CD4-positive, alpha-beta memory T cell (primary cell): ENCODE measurements around the gene KRTAP1-3. TPM values are rescaled to one million over a fixed set of nuclear protein-coding genes. Genes with fewer than 3 reads are reported as not detected.

ENCODE experiments used
- CTCF ChIA-PET: fragments of 350-600 bp; sonication (Branson Sonifier 250); formaldehyde crosslinking; loops from one replicate; lab custom pipeline; 2021; ENCODE audit warnings: inconsistent platforms; ENCODE audit not compliant: partially characterized antibody; lab: Charles Lee
- POLR2A ChIA-PET: fragments of 350-600 bp; sonication (Branson Sonifier 250); formaldehyde crosslinking; loops from one replicate; lab custom pipeline; 2021; ENCODE audit not compliant: partially characterized antibody; lab: Charles Lee
- DNase-seq, 5 donors: peaks; one replicate each; pipeline versions ENCODE4 v3.0.0 to v3.0.0-alpha.2; 2020 to 2022; ENCODE audit warnings: mixed read lengths in 1 of 5
- H3K27ac ChIP-seq: one replicate; pipeline ENCODE4 v1.7.0; 2013; ENCODE audit warnings: low read depth, low read length
- H3K27me3 ChIP-seq: 2 replicates; pipeline ENCODE4 v1.7.0; 2013; ENCODE audit warnings: mild to moderate bottlenecking, low read length, moderate library complexity; ENCODE audit not compliant: insufficient read depth
- H3K36me3 ChIP-seq: 2 replicates; pipeline ENCODE4 v1.7.0; 2013; ENCODE audit warnings: mild to moderate bottlenecking, low read length, moderate library complexity; ENCODE audit not compliant: insufficient read depth
- H3K4me1 ChIP-seq: 2 replicates; pipeline ENCODE4 v1.7.0; 2013; ENCODE audit warnings: mild to moderate bottlenecking, low read length, moderate library complexity; ENCODE audit not compliant: insufficient read depth
- H3K4me3 ChIP-seq, 2 donors: one replicate each; pipeline ENCODE4 v1.7.0; 2013; ENCODE audit warnings: low read length in 2 of 2, mild to moderate bottlenecking in 1 of 2
- H3K9me3 ChIP-seq, 2 donors: one replicate each; pipeline ENCODE4 v1.7.0; 2013; ENCODE audit warnings: low read length in 2 of 2, control low read depth in 1 of 2; ENCODE audit not compliant: control insufficient read depth in 1 of 2
- H3K27ac Mint-ChIP-seq, 7 donors: one replicate each; pipeline ENCODE4 v1.8.0; 2020 to 2021; ENCODE audit warnings: mixed read lengths in 7 of 7, mild to moderate bottlenecking in 6 of 7, inconsistent platforms in 3 of 7, moderate library complexity in 3 of 7
- H3K27me3 Mint-ChIP-seq, 2 donors: one replicate each; pipeline ENCODE4 v1.8.0; 2020 to 2021; ENCODE audit warnings: mixed read lengths in 2 of 2
- H3K36me3 Mint-ChIP-seq, 2 donors: one replicate each; pipeline ENCODE4 v1.8.0; 2020 to 2021; ENCODE audit warnings: mixed read lengths in 2 of 2, inconsistent platforms in 1 of 2, mild to moderate bottlenecking in 1 of 2
- H3K4me1 Mint-ChIP-seq, 4 donors: one replicate each; pipeline ENCODE4 v1.8.0; 2020 to 2021; ENCODE audit warnings: mixed read lengths in 4 of 4, mild to moderate bottlenecking in 1 of 4
- H3K4me3 Mint-ChIP-seq, 8 donors: one replicate each; pipeline ENCODE4 v1.8.0; 2020 to 2021; ENCODE audit warnings: mixed read lengths in 8 of 8, mild to moderate bottlenecking in 7 of 8, moderate library complexity in 6 of 8, inconsistent platforms in 3 of 8
- H3K9me3 Mint-ChIP-seq, 8 donors: one replicate each; pipeline ENCODE4 v1.8.0; 2020 to 2021; ENCODE audit warnings: mixed read lengths in 8 of 8, mild to moderate bottlenecking in 5 of 8, inconsistent platforms in 3 of 8, moderate library complexity in 1 of 8
- intact Hi-C: fragments of 100-400 bp; cut with micrococcal nuclease; formaldehyde crosslinking; loops from one replicate; pipeline ENCODE4 v1.15.1; 2023
- polyA plus RNA-seq, 2 donors: library from polyadenylated mRNA; unstranded; fragments of 300-500 nt; fragmentation: Illumina TruSeq; gene quantifications; one replicate each; pipeline ENCODE4 v1.2.3, GENCODE V29; 2021
- total RNA-seq, 2 experiments: library from RNA; stranded (reverse); gene quantifications; one replicate each; pipeline ENCODE4 v1.2.3, GENCODE V29; 2021

Gene KRTAP1-3
- total and polyA plus RNA-seq, 4 experiments from 2014 or later: not detected

DNA sequence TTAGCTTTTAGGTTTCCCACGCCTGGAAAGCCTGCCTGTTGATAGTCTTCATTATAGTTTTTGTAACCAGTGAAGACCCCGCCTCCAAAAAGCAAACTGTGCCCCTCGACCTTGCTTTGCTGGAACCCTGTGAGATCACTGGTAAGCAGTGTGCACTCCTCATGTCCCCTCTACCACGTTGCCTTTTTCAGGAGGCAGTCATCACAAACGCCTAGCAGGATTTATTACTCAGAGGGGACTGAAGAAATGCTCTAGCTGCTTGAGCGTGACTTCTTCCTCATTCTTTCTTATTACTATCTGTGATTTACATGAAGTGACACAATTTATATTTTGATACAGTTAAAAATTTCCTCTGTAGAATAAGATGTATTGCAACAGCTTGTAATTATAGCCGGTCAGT, 19.2 kb downstream of the KRTAP1-3 start:
- Histone ChIP-seq H3K4me3 (no peak overlapping the region), H3K36me3 (no peaks in the 10 kb centered on the region), H3K27ac (no peak overlapping the region), H3K4me1 (no peaks in the 10 kb centered on the region), H3K9me3 (no peaks in the 10 kb centered on the region), H3K27me3 (no peaks in the 10 kb centered on the region)
- Mint-ChIP-seq H3K4me1 (no peaks in the 10 kb centered on the region), H3K27ac (no peak overlapping the region), H3K4me3 (no peak overlapping the region), H3K27me3 (peaks cover 5 to 7% of the 10 kb centered on the region in 2 donors), H3K36me3 (no peaks in the 10 kb centered on the region), H3K9me3 (peaks cover 0 to 2% (median 0%) of the 10 kb centered on the region in 8 donors)
- ChIA-PET POLR2A (no interaction called here), CTCF (no interaction called here)
- DNase-seq: no peak
- intact Hi-C loops: no loop called here

DNA sequence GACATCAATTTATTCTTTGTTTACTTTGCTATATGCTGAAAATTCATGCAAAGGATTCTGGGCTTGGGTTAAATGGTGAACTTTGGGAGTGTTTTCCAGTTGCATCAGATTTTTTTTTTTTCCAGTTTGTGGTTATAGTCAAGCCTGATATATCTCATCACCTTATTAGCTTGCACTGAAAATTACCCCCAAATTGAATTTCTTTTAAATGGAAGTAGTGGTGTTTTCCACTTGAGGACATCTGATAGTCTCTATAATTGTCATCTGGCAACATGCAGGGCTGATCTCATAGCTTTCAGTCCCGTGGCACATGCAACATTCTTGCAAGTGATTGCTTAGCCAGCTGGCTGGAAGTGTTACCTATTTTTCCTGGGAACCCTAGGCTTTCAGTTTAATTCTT, 21.1 kb downstream of the KRTAP1-3 start:
- Histone ChIP-seq H3K4me1 (no peaks in the 10 kb centered on the region), H3K27ac (no peak overlapping the region), H3K9me3 (no peaks in the 10 kb centered on the region), H3K36me3 (no peaks in the 10 kb centered on the region), H3K27me3 (no peaks in the 10 kb centered on the region), H3K4me3 (no peak overlapping the region)
- Mint-ChIP-seq H3K9me3 (peaks cover 0 to 2% (median 0%) of the 10 kb centered on the region in 8 donors), H3K27me3 (peaks cover 5 to 7% of the 10 kb centered on the region in 2 donors), H3K4me1 (no peaks in the 10 kb centered on the region), H3K4me3 (no peak overlapping the region), H3K36me3 (no peaks in the 10 kb centered on the region), H3K27ac (no peak overlapping the region)
- intact Hi-C loops: no loop called here
- ChIA-PET CTCF (interaction anchor here (0.7 to 0.9 kb wide), 2 partner anchors 10 to 649 kb away, joined by 3 read pairs; no protein-coding TSS in a partner anchor), POLR2A (no interaction called here)
- no peak for DNase-seq

DNA sequence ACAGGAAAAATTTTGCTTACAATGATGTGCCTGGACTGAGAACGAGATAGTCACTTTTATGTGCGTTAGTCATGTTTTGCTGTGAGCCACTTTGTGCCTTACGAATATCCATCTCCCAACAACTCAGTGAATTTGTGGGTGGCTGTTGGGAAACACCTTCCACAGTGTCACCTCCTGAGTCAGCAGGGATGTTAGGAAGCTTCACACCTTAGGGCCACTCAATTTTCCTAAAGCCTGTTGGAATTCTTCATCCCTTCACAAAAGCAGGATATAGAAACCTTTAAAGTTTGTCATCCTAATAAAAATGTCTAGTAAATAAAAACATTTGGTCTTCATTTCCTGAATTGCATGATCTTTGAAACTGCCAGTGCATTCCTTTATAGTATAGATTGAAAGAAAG, 21.5 kb downstream of the KRTAP1-3 start:
- intact Hi-C loops: no loop called here
- POLR2A ChIA-PET: no interaction called here
- no peaks in the 10 kb centered on the region for H3K36me3 Mint-ChIP-seq
- peaks cover 5 to 7% of the 10 kb centered on the region in 2 donors for H3K27me3 Mint-ChIP-seq
- H3K27ac Mint-ChIP-seq: no peak overlapping the region
- Histone ChIP-seq H3K9me3 (no peaks in the 10 kb centered on the region), H3K36me3 (no peaks in the 10 kb centered on the region), H3K4me1 (no peaks in the 10 kb centered on the region), H3K4me3 (no peak overlapping the region), H3K27me3 (no peaks in the 10 kb centered on the region), H3K27ac (no peak overlapping the region)
- CTCF ChIA-PET: no interaction called here
- no peak overlapping the region for H3K4me3 Mint-ChIP-seq
- peaks cover 0 to 2% (median 0%) of the 10 kb centered on the region in 8 donors for H3K9me3 Mint-ChIP-seq
- DNase-seq: no peak
- no peaks in the 10 kb centered on the region for H3K4me1 Mint-ChIP-seq

DNA sequence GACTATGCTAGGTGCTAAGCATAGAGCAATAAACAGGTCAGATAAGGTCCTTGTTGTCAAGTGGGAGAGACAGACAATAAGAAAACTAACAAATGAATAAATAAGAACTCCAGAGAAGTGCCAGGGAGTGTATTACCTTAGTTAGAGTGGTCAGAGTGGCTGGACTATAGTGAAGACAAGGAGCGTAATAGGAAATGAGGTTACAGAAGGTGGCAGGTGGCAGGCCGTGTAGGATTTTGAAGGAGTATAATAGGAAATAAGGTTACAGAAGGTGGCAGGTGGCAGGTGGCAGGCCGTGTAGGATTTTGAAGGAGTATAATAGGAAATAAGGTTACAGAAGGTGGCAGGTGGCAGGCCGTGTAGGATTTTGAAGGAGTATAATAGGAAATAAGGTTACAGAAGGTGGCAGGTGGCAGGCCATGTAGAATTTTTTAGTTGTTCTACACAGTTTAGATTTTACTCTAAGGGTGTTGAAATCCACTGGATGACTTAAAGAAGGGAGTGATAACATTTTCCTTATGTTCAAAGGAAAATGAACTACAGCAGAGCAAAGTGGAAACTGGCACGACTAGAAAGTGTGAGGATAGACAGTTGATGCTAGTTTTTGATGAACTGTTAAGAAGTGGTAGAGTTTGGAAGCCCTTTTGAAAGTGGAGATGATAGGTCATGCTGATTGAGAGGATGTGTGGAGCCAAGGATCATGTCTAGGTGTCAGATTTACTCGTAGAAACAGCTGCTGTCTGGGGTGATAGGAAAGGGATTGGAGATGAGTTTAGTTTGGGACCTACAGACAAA, 22.2 kb downstream of the KRTAP1-3 start:
- CTCF ChIA-PET: no interaction called here
- H3K4me1 ChIP-seq: no peaks in the 10 kb centered on the region
- no peaks in the 10 kb centered on the region for H3K4me1 Mint-ChIP-seq
- H3K27ac Mint-ChIP-seq: no peak overlapping the region
- no peaks in the 10 kb centered on the region for H3K36me3 ChIP-seq
- no peak for DNase-seq
- H3K36me3 Mint-ChIP-seq: no peaks in the 10 kb centered on the region
- H3K9me3 Mint-ChIP-seq: peaks cover 0 to 2% (median 0%) of the 10 kb centered on the region in 8 donors
- no peak overlapping the region for H3K4me3 ChIP-seq
- H3K27me3 ChIP-seq: no peaks in the 10 kb centered on the region
- POLR2A ChIA-PET: no interaction called here
- peaks cover 5 to 7% of the 10 kb centered on the region in 2 donors for H3K27me3 Mint-ChIP-seq
- H3K4me3 Mint-ChIP-seq: no peak overlapping the region
- no peak overlapping the region for H3K27ac ChIP-seq
- intact Hi-C loops: no loop called here
- no peaks in the 10 kb centered on the region for H3K9me3 ChIP-seq

DNA sequence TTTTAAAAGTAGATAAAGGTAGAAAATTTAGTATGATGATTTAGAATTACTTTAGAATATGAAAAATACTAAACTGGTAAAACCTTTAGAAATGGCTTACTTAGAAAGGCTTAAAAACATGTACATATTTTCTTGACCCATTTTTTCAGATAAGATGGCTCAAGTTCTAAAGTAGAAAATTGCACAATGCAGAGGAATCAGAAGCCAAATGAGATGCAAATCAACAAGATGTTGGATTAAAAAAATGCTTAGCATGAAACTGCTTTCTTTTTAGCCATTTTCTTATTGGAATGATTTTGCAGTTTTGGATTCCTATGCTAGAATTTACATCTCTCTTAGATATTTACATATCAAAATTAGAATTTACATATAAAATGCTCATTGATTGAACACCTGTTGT, 24.2 kb downstream of the KRTAP1-3 start:
- intact Hi-C loops: no loop called here
- Mint-ChIP-seq H3K4me1 (no peaks in the 10 kb centered on the region), H3K9me3 (no peaks in the 10 kb centered on the region), H3K27me3 (peaks cover 1 to 7% of the 10 kb centered on the region in 2 donors), H3K4me3 (no peak overlapping the region), H3K36me3 (no peaks in the 10 kb centered on the region), H3K27ac (no peak overlapping the region)
- no peak overlapping the region for H3K4me3 ChIP-seq
- no peak overlapping the region for H3K27ac ChIP-seq
- no peaks in the 10 kb centered on the region for H3K36me3 ChIP-seq
- H3K9me3 ChIP-seq: no peaks in the 10 kb centered on the region
- H3K4me1 ChIP-seq: no peaks in the 10 kb centered on the region
- CTCF ChIA-PET: no interaction called here
- DNase-seq: no peak
- H3K27me3 ChIP-seq: no peaks in the 10 kb centered on the region
- POLR2A ChIA-PET: no interaction called here

DNA sequence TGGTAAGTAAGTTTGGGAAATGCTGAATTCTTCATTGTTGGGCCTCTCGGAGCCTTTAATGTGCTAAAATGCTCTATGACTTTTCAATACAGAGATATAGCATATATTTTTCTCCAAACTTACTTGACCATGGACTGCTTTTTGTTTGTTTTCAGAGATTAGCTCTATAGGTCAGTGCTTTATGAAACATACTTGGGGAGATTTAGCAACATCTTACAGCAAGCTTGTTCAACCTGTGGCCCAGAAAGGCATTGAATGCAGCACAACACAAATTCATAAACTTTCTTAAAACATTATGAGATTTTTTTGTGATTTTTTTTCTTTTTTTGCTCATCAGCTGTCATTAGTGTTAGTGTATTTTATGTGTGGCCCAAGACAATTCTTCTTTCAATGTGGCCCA, 24.7 kb downstream of the KRTAP1-3 start:
- H3K27ac ChIP-seq: no peak overlapping the region
- ChIA-PET POLR2A (no interaction called here), CTCF (no interaction called here)
- no peaks in the 10 kb centered on the region for H3K4me1 ChIP-seq
- DNase-seq: no peak
- H3K4me3 ChIP-seq: no peak overlapping the region
- Mint-ChIP-seq H3K4me3 (no peak overlapping the region), H3K27me3 (peaks cover under 1 to 4% of the 10 kb centered on the region in 2 donors), H3K36me3 (no peaks in the 10 kb centered on the region), H3K27ac (no peak overlapping the region), H3K9me3 (no peaks in the 10 kb centered on the region), H3K4me1 (no peaks in the 10 kb centered on the region)
- intact Hi-C loops: no loop called here
- no peaks in the 10 kb centered on the region for H3K27me3 ChIP-seq
- no peaks in the 10 kb centered on the region for H3K36me3 ChIP-seq
- no peaks in the 10 kb centered on the region for H3K9me3 ChIP-seq

DNA sequence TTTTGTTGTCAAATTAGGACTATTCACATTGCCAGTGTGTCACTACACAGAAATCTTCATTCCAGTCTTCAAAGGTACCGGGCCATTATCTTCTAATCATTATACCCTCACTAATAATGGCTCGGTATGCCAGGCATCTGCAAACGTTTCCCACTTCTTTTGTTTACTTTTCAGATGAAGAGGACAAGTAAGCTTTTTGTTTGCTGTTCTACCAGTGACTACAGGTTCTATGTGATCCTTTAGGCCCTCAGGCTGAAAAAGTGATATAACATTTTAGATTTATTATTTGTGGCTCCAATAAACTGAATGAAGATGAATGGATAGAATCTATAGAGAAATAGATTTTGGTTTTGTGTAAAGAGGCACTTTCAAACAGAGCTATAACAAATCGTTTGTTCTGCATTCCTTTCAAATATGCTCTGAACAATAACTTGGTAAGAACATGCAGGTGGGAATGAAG, 25.3 kb downstream of the KRTAP1-3 start:
- no peak overlapping the region for H3K27ac ChIP-seq
- no peaks in the 10 kb centered on the region for H3K36me3 ChIP-seq
- Mint-ChIP-seq H3K36me3 (no peaks in the 10 kb centered on the region), H3K27ac (no peak overlapping the region), H3K4me1 (no peaks in the 10 kb centered on the region), H3K4me3 (no peak overlapping the region), H3K9me3 (no peaks in the 10 kb centered on the region), H3K27me3 (peaks cover 2 to 4% of the 10 kb centered on the region in 2 donors)
- POLR2A ChIA-PET: no interaction called here
- no peaks in the 10 kb centered on the region for H3K9me3 ChIP-seq
- H3K27me3 ChIP-seq: no peaks in the 10 kb centered on the region
- no peak for DNase-seq
- CTCF ChIA-PET: no interaction called here
- intact Hi-C loops: no loop called here
- no peaks in the 10 kb centered on the region for H3K4me1 ChIP-seq
- no peak overlapping the region for H3K4me3 ChIP-seq
